Measurements from ENCODE around the gene REXO5.

Gene REXO5

GRCh38 chr16:20874088-20874581, 67.8 kb downstream of the REXO5 start:
- DNase-seq (ENCODE audit: low spot score) = no peak

- no peak for DNase-seq (ENCODE audit: low spot score)
Observed at GRCh38 chr16:20875355-20875650, 69.0 kb downstream of the REXO5 start.

- DNase-seq (ENCODE audit: low spot score) = no peak
Observed at GRCh38 chr16:20878682-20879147, 72.4 kb downstream of the REXO5 start.

DNA sequence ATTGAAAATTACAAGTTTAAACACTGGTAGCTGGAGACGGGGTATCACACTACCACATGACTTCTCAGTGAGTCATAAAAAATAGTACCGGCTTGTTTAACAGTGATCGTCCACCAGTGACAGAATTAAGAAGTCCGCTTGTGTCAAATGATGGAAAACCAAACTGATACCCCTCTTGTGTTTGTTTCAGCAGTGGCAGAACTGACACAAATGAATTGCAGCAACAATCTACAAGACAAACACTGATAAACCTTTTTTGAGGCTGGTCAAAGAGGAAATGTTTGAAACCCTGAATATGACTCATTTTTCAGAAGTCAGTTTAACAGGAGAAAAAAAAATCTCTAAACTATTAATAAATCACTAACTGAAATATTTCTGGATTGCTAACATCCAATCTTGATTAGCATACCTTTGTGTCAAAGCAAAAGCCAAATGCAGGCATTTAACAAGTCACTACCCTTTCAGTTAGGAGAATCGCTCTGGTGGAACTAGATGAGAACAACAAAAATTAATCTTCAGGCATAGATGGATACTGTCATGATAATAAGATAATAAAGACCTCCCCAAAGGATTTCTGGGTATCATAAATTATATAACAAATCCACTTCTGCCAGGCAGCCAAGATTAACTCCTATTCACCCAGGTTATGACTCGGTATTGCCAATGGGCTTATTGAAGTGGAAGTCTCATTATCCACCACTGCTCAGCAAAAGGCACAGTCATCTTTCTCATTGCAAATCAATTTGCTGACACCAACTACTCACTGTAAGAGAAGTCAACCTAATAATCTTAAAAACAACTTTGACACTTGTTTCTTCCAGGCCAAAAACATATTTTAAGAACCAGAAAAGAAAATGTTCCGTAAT, 73.1 kb downstream of the REXO5 start:
- no peak for DNase-seq (ENCODE audit: low spot score)

DNA sequence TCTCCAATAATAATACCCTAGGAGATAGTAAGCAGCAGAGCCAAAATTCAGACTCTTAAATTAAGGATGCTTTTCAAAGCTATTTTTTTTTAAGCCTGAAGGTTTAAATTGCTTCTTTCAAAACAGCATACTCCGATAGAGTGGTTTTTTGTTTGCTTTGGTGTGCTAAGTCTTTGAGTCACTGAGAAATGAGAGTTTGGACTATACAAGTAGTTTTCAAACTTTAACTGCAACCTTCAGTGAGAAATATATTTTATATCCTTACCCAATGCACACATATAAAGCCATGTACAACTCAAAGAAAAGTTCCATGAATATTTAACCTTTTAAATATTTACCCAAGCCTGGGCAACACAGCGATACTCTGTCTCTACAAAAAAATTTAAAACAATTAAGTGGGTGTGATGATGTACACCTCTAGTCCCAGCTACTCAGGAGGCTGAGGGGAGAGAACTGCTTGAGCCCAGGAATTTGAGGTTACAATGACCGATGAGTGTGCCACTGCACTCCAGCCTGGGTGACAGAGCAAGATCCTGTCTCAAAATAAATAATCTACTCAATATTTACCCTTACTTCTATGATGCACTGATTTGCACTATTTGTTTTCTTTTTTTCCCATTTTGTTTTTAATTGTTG, 74.7 kb downstream of the REXO5 start:
- no peak for DNase-seq (ENCODE audit: low spot score)

GRCh38 chr16:20881503-20881878, 75.2 kb downstream of the REXO5 start:
- DNase-seq (ENCODE audit: low spot score) = no peak

GRCh38 chr16:20883554-20884239, 77.4 kb downstream of the REXO5 start:
- DNase-seq (ENCODE audit: low spot score) = no peak

- no peak for DNase-seq (ENCODE audit: low spot score)
Observed at GRCh38 chr16:20884240-20884556, 77.9 kb downstream of the REXO5 start.

DNA sequence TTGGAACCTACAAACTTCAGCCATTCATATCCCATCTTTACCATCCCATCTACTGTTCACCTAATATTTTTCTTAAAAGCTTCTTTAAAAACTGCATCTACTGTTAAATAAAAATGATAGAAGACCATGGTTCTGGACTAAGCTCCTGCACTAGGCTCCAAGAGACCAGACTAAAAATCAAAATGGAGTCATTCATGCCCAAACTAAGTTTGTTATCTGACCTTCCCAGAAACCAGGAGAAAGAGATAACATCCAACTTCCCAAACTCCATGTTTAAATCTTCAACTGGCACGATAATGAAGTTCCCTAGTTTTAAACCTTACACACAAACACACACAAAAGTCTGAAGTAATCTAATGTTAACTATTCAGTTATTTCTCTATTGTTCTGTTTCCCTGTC, 80.0 kb downstream of the REXO5 start:
- no peak for DNase-seq (ENCODE audit: low spot score)

DNA sequence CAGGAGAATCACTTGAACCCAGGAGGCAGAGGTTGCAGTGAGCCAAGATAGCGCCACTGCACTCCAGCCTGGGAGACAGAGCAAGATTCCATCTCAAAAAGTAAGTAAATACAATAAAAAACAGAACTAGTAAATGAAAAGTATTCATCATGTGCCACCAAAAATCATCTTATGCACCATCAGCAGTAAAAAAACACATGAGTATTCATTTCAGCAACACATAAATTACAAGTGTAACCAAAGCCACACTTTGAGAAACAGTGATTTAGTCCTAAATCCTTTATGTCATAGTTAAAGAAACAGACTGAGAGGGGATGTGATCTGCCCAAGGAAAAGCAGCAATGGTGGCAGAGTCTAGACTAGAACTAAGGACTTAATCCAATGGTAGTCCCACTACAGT, 80.9 kb downstream of the REXO5 start:
- DNase-seq (ENCODE audit: low spot score) = no peak

DNA sequence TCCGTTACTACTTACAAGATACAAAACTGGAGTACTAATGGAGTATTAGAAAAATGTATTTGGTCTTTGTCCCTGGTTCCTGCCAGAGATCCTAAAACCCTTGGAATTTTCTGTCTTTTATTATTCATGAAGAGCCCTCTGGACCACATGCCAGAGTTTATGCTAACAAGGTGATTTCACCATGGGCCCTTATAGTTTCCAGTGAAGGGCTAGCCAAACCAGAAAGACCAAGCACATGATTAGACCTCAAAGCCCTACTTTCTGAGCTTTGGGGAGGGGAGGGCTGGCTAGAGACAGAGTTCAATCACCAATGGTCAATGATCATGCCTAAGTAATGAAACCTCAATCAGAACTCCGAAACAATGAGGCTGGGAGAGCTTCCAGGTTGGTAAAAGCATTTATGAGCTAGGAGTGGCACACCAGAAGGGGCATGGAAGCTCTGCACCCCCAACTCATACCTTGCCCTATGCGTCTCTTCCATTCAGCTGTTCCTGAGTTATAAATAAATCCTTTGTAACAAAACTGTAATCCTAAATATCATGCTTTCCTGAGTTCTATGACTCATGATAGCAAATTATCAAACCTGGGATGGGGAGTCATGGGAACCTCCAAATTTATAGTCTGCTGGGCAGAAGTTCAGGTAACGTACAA, 83.4 kb downstream of the REXO5 start:
- no peak for DNase-seq (ENCODE audit: low spot score)

DNA sequence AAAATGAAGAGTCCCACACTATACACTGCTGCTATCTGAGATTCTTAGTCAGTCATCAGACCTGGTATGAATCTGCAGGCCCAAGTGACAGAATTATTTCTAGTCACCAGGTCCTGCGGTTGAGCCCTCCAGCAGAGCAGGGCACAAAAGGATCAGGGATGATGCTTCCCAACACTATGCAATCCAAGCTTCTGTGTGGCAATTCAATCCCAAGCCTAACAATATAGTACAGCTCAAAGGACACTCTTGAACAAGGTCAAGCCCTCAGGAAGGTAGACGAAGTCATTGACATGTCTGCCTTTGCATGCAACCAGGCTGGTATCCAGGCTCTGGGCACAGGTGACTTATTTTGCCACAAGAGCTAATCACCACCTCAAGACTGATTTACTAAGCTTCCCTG, 88.1 kb downstream of the REXO5 start:
- no peak for DNase-seq (ENCODE audit: low spot score)

GRCh38 chr16:20897253-20897897, 91.0 kb downstream of the REXO5 start:
- no peak for DNase-seq (ENCODE audit: low spot score)

- no peak for DNase-seq (ENCODE audit: low spot score)
Observed at GRCh38 chr16:20897922-20898321, 91.6 kb downstream of the REXO5 start.

DNA sequence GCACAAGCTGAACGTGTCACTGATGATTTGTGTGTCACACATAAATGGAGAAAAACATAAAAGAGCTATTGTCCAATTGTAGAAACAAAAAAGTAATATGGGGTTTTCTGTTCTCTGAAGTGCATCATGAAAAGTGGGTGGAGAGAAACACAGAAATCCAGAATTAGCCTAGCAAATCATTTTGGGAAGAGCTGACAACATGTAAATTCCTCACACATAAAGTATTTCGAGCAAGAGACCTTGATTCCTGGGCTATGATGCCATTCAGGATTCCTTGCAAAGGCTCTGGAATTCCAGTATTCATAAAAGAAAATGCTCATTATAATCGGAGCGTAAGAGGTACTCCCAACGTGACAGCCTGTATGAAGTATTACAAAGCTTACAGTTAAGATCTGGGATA, 92.7 kb downstream of the REXO5 start:
- no peak for DNase-seq (ENCODE audit: low spot score)

All from left forelimb (tissue), 1 donor.